Measurements from ENCODE around the gene EBF4. TPM values are rescaled to one million over a fixed set of nuclear protein-coding genes. Genes with fewer than 3 reads are reported as not detected.

EBF4 gene
- total RNA-seq, 2 donors from 2014 or later, result 6.4 to 12.1 TPM

GRCh38 chr20:2750491-2751251, 58.1 kb downstream of the EBF4 start:
- peak; percentile 83 for DNase-seq
- no peaks in the 10 kb centered on the region for H3K9me3 Mint-ChIP-seq
- peaks cover 96% of the 10 kb centered on the region for H3K27me3 ChIP-seq (ENCODE audit: control insufficient read depth, insufficient read depth, low read length, poor library complexity, severe bottlenecking)

GRCh38 chr20:2751347-2751877, 58.8 kb downstream of the EBF4 start:
- Histone ChIP-seq H3K27ac (ENCODE audit: low read depth, low read length) (no peak overlapping the region), H3K9ac (ENCODE audit: extremely low read depth, low read length, poor library complexity, severe bottlenecking) (no peak overlapping the region), H3K4me3 (ENCODE audit: low read length) (peak overlapping the region; percentile 60), H3K36me3 (ENCODE audit: control insufficient read depth, insufficient read depth, low read length) (no peaks in the 10 kb centered on the region), H3K9me3 (ENCODE audit: control insufficient read depth, low read length) (no peaks in the 10 kb centered on the region), H3K27me3 (ENCODE audit: control insufficient read depth, insufficient read depth, low read length, poor library complexity, severe bottlenecking) (peaks cover 89% of the 10 kb centered on the region), H3K4me1 (ENCODE audit: control insufficient read depth, insufficient read depth, low read length) (no peaks in the 10 kb centered on the region)
- Mint-ChIP-seq H3K9me3 (no peaks in the 10 kb centered on the region), H3K36me3 (ENCODE audit: low read depth) (no peaks in the 10 kb centered on the region), H3K4me1 (peaks cover 13% of the 10 kb centered on the region), H3K27ac (no peak overlapping the region), H3K4me3 (peak overlapping the region; percentile 47), H3K27me3 (ENCODE audit: insufficient read depth) (peaks cover 86% of the 10 kb centered on the region)
- 2% methylated on average over 26 of the region's 26 CpGs; no CpG with 5 or more reads in 1 of the 2 experiments for WGBS, 2 experiments (ENCODE audit: insufficient coverage in 1 of 2, insufficient read length in 1 of 2)
- TF ChIP-seq CTCF (conservative IDR thresholded peaks at IDR 0.05), result no peak
- no peak for DNase-seq

More at GRCh38 chr20:2750491-2751251, 58.1 kb downstream of the EBF4 start:
- H3K9me3 ChIP-seq (ENCODE audit: control insufficient read depth, low read length), result no peaks in the 10 kb centered on the region
- Mint-ChIP-seq H3K4me3 (peak overlapping the region; percentile 47), H3K36me3 (ENCODE audit: low read depth) (no peaks in the 10 kb centered on the region), H3K27me3 (ENCODE audit: insufficient read depth) (peaks cover 90% of the 10 kb centered on the region), H3K27ac (no peak overlapping the region), H3K4me1 (peaks cover 13% of the 10 kb centered on the region)
- no peaks in the 10 kb centered on the region for H3K4me1 ChIP-seq (ENCODE audit: control insufficient read depth, insufficient read depth, low read length)
- H3K27ac ChIP-seq (ENCODE audit: low read depth, low read length), result no peak overlapping the region
- no peak overlapping the region for H3K9ac ChIP-seq (ENCODE audit: extremely low read depth, low read length, poor library complexity, severe bottlenecking)
- peak overlapping the region; percentile 60 for H3K4me3 ChIP-seq (ENCODE audit: low read length)
- 2 to 3% methylated on average over 10 to 32 of the region's 34 CpGs for WGBS, 2 experiments (ENCODE audit: insufficient coverage in 1 of 2, insufficient read length in 1 of 2)
- no peak for TF ChIP-seq CTCF (conservative IDR thresholded peaks at IDR 0.05)
- H3K36me3 ChIP-seq (ENCODE audit: control insufficient read depth, insufficient read depth, low read length), result no peaks in the 10 kb centered on the region

- Histone ChIP-seq H3K4me1 (ENCODE audit: control insufficient read depth, insufficient read depth, low read length) (no peaks in the 10 kb centered on the region), H3K9me3 (ENCODE audit: control insufficient read depth, low read length) (no peaks in the 10 kb centered on the region), H3K36me3 (ENCODE audit: control insufficient read depth, insufficient read depth, low read length) (no peaks in the 10 kb centered on the region), H3K27ac (ENCODE audit: low read depth, low read length) (no peak overlapping the region), H3K4me3 (ENCODE audit: low read length) (peak overlapping the region; percentile 64), H3K27me3 (ENCODE audit: control insufficient read depth, insufficient read depth, low read length, poor library complexity, severe bottlenecking) (peaks cover 83% of the 10 kb centered on the region), H3K9ac (ENCODE audit: extremely low read depth, low read length, poor library complexity, severe bottlenecking) (no peak overlapping the region)
- peak overlapping the region; percentile 56 for H3K4me3 Mint-ChIP-seq
- no peak for DNase-seq
- H3K4me1 Mint-ChIP-seq, result peaks cover 13% of the 10 kb centered on the region
- WGBS, 2 experiments (ENCODE audit: insufficient coverage in 1 of 2, insufficient read length in 1 of 2), result 1% methylated on average over 25 to 93 of the region's 93 CpGs
- TF ChIP-seq CTCF (conservative IDR thresholded peaks at IDR 0.05), result no peak
- H3K27ac Mint-ChIP-seq, result no peak overlapping the region
- H3K27me3 Mint-ChIP-seq (ENCODE audit: insufficient read depth), result peaks cover 83% of the 10 kb centered on the region
- no peaks in the 10 kb centered on the region for H3K9me3 Mint-ChIP-seq
- no peaks in the 10 kb centered on the region for H3K36me3 Mint-ChIP-seq (ENCODE audit: low read depth)
These were observed 59.4 kb downstream of the EBF4 start for GRCh38 chr20:2751878-2752566.
